OCI-LY3 (cell line): ENCODE measurements around the gene SPECC1.
"Not testable (repeated sequence)": the region's sequence is repeated elsewhere in the genome, so short reads cannot be mapped to it uniquely, and the experiment has no call there.

Source experiments
- H2AFZ ChIP-seq: fragments of 200-600, 300-600 bp; shearing (Covaris generic); 2 replicates; pipeline ENCODE4 v1.6.0; 2014; ENCODE audit warnings: antibody characterized with exemption, low read depth, low read length
- H3K27ac ChIP-seq: fragments of 200-600, 300-600 bp; sonication (generic); 2 replicates; pipeline ENCODE4 v1.5.1; 2014; ENCODE audit warnings: mild to moderate bottlenecking, low read length, moderate library complexity, mixed read lengths
- H3K27me3 ChIP-seq: fragments of 200-600, 300-600 bp; sonication (generic); 2 replicates; pipeline ENCODE4 v1.6.1; 2014; ENCODE audit warnings: low read depth, low read length, mixed read lengths
- H3K36me3 ChIP-seq: fragments of 200-600, 300-600 bp; sonication (generic); replicated peaks from 2 replicates; pipeline ENCODE3; 2014; ENCODE audit warnings: low read depth, low read length, mixed read lengths
- H3K4me1 ChIP-seq: fragments of 300-600, 200-600 bp; sonication (generic); 2 replicates; pipeline ENCODE4 v1.6.1; 2014; ENCODE audit warnings: low read length, mixed read lengths
- H3K4me2 ChIP-seq: fragments of 200-600, 300-600 bp; sonication (generic); 2 replicates; pipeline ENCODE4 v1.6.1; 2014; ENCODE audit warnings: low read length, mixed read lengths
- H3K4me3 ChIP-seq: fragments of 300-600, 200-600 bp; sonication (generic); 2 replicates; pipeline ENCODE4 v1.5.1; 2014; ENCODE audit warnings: antibody characterized with exemption, mild to moderate bottlenecking, low read length, moderate library complexity
- H3K79me2 ChIP-seq: fragments of 300-600, 200-600 bp; shearing (Covaris generic); 2 replicates; pipeline ENCODE4 v1.6.1; 2014; ENCODE audit warnings: mild to moderate bottlenecking, low read length, mixed read lengths
- H3K9ac ChIP-seq: fragments of 300-600, 200-600 bp; shearing (Covaris generic); 2 replicates; pipeline ENCODE4 v1.6.0; 2014; ENCODE audit warnings: mild to moderate bottlenecking, low read length, moderate library complexity
- H3K9me3 ChIP-seq: fragments of 200-600, 300-600 bp; shearing (Covaris generic); 2 replicates; pipeline ENCODE4 v1.6.1; 2014; ENCODE audit warnings: low read length, mixed read lengths; ENCODE audit not compliant: insufficient read depth
- H4K20me1 ChIP-seq: fragments of 200-600, 300-600 bp; sonication (generic); 2 replicates; pipeline ENCODE4 v1.6.1; 2016; ENCODE audit warnings: low read length, mixed read lengths; ENCODE audit not compliant: insufficient read depth
- EZH2phosphoT487 ChIP-seq: fragments of 200-600 bp; shearing (Covaris generic); IDR thresholded peaks from 2 replicates; pipeline ENCODE4 v1.6.1; 2018; ENCODE audit warnings: antibody characterized with exemption, mixed run types, low read depth
- TF ChIP-seq, protein P1 (sequence below): fragments of 200-600, 300-600 bp; sonication (generic); IDR thresholded peaks from 2 replicates; pipeline ENCODE4 v1.5.1; 2014; ENCODE audit warnings: antibody characterized with exemption, low read length, low read depth

The SPECC1 gene

GRCh38 chr17:20096430-20096829, 87.3 kb downstream of the SPECC1 start:
- Histone ChIP-seq H3K4me3 (no peak overlapping the region), H3K9me3 (no peaks in the 10 kb centered on the region), H3K27me3 (no peaks in the 10 kb centered on the region), H3K4me1 (peaks cover 4% of the 10 kb centered on the region; the same call in 1 of the 2 replicates), H3K4me2 (no peak overlapping the region), H4K20me1 (no peaks in the 10 kb centered on the region), H2AFZ (no peak overlapping the region), H3K27ac (no peak overlapping the region), H3K36me3 (no peaks in the 10 kb centered on the region), H3K79me2 (no peaks in the 10 kb centered on the region), H3K9ac (no peak overlapping the region)
- TF ChIP-seq EZH2phosphoT487 = no peak
- TF ChIP-seq, protein P1, sequence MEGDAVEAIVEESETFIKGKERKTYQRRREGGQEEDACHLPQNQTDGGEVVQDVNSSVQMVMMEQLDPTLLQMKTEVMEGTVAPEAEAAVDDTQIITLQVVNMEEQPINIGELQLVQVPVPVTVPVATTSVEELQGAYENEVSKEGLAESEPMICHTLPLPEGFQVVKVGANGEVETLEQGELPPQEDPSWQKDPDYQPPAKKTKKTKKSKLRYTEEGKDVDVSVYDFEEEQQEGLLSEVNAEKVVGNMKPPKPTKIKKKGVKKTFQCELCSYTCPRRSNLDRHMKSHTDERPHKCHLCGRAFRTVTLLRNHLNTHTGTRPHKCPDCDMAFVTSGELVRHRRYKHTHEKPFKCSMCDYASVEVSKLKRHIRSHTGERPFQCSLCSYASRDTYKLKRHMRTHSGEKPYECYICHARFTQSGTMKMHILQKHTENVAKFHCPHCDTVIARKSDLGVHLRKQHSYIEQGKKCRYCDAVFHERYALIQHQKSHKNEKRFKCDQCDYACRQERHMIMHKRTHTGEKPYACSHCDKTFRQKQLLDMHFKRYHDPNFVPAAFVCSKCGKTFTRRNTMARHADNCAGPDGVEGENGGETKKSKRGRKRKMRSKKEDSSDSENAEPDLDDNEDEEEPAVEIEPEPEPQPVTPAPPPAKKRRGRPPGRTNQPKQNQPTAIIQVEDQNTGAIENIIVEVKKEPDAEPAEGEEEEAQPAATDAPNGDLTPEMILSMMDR = no peak

DNA sequence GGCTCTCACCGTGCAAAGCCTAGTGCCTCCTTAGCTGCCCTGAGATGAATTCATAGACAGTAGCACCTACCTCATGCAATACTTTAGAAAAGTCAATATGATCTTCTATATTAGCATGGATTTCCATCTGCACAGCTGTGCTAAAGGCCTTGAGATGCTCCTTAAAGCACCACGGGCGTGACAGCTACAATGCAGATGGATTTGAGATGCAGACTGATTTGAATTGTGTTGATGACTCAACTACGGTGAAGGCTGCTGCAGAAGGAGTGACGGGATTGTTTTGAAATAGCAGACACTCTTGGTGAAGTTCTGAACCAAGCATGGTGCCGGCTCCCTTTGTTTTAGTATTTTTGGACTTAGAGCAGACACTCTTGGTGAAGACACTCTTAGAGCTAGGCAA, 88.2 kb downstream of the SPECC1 start:
- no peak overlapping the region for H3K4me2 ChIP-seq
- H3K4me1 ChIP-seq = peaks cover 4% of the 10 kb centered on the region; the same call in 1 of the 2 replicates
- H3K79me2 ChIP-seq = no peaks in the 10 kb centered on the region
- no peak overlapping the region for H3K9ac ChIP-seq
- no peaks in the 10 kb centered on the region for H4K20me1 ChIP-seq
- H3K36me3 ChIP-seq = no peaks in the 10 kb centered on the region
- H3K27ac ChIP-seq = no peak overlapping the region
- no peaks in the 10 kb centered on the region for H3K9me3 ChIP-seq
- H3K27me3 ChIP-seq = no peaks in the 10 kb centered on the region
- no peak overlapping the region for H2AFZ ChIP-seq
- TF ChIP-seq, protein P1 = no peak
- no peak for TF ChIP-seq EZH2phosphoT487
- H3K4me3 ChIP-seq = no peak overlapping the region

- Histone ChIP-seq H3K4me2 (no peak overlapping the region), H3K79me2 (no peaks in the 10 kb centered on the region), H3K4me3 (no peak overlapping the region), H3K27me3 (no peaks in the 10 kb centered on the region), H4K20me1 (no peaks in the 10 kb centered on the region), H3K9me3 (no peaks in the 10 kb centered on the region), H3K36me3 (no peaks in the 10 kb centered on the region), H2AFZ (no peak overlapping the region), H3K27ac (no peak overlapping the region), H3K9ac (no peak overlapping the region), H3K4me1 (peaks cover 4% of the 10 kb centered on the region; the same call in 1 of the 2 replicates)
- TF ChIP-seq, protein P1 = no peak
- no peak for TF ChIP-seq EZH2phosphoT487
These were observed 89.2 kb downstream of the SPECC1 start for GRCh38 chr17:20098314-20098713.

DNA sequence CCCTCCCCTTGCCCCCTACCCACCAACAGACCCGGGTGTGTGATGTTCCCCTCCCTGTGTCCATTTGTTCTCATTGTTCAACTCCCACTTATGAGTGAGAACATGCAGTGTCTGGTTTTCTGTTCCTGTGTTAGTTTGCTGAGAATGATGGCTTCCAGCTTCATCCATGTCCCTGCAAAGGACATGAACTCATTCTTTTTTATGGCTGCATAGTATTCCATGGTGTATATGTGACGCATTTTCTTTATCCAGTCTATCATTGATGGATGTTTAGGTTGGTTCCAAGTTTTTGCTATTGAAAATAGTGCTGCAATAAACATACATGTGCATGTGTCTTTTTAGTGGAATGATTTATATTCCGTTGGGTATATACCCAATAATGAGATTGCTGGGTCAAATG, 91.6 kb downstream of the SPECC1 start:
- not testable (repeated sequence) for H3K4me1 ChIP-seq, H3K9me3 ChIP-seq, H3K4me2 ChIP-seq, H3K36me3 ChIP-seq, H2AFZ ChIP-seq, H3K79me2 ChIP-seq, H3K9ac ChIP-seq, H3K27me3 ChIP-seq, H3K4me3 ChIP-seq, H3K27ac ChIP-seq, H4K20me1 ChIP-seq
